Measurements from ENCODE around the gene AGAP1.

The AGAP1 gene

DNA sequence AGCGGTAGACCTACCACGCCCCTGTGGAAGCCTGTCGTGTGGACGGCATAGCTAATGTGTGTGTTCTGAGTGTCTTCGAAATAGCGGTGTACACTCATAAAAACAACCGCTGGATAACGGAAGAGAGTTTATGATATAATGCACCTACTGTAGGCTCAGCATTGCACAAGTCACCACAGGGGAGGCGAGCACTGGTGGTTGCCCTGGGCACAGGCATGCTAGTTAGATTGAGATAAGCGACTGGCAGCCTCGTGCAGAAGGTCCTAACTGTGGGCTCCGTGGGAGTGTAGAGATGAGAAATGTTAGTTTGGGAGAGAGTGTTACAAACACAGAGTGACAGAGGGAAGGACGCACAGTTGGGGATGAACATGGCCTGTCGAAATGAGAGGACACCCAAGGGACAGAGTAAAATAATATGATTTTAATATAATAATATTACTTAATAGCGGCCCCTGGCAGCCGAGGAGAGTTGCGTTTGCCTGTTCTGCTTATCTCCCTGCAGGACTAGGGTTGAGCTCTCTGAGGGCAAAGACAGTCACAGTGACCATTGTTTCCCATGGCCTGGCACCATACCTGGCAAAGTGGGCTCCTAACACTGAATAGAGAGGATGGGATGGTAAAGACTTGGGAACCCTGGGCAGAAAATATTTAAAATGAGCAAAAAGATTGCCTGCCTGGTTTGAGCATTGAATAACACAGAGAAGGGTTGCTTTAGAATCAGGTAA, 470.2 kb downstream of the AGAP1 start:
- DNase-seq (ENCODE audit: low read depth in 3 of 3), result no peak

DNA sequence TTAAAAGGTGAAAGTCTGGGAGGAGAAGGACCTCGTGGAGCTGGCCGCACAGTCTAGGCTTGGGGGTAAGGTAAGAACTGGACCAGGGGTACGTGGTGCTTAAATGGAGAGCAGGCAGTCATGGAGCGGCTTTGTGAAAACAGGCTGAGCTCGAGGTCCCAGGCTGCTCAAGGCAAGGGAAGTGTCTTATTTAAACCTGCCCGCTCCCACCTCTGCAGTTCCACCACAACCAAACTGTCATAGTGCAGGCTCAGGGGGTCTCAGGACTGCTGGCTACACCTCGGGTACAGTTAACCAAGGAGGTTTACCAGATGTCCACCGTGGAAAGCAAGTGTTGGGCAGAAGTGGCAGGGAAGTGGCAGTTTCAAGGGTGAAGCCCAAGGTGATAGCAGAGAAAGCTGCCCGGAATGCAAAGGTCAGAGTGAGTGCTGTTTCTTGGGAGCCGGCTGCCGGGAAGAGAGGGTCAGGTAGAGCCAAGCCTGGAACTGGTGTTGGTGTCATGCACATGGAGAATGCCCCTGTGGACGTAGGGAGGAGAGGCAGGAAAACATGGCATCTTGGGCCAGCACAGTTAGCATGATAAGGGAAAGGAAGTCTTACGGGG, 471.0 kb downstream of the AGAP1 start:
- DNase-seq (ENCODE audit: low read depth in 3 of 3), result no peak

DNA sequence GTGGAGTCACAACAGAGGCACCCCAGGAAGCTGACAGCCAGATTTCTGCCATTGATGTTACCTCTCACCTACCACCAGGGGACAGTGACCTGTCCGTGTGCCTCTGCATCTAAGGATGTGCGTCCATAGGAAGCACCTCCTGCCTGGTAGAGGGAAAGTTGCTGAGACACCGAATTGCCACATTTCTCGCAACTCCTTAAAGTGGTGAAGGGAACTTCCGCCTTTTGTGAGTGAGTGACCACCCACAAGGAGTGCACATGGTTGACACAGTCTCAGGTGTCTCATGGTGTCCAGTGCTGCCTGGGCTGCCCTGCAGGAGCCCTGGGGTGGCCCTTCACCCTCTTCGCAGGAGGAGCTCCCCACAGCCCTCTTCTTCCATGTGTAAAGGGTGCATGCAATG, 472.6 kb downstream of the AGAP1 start:
- DNase-seq (ENCODE audit: low read depth in 3 of 3), result no peak

DNA sequence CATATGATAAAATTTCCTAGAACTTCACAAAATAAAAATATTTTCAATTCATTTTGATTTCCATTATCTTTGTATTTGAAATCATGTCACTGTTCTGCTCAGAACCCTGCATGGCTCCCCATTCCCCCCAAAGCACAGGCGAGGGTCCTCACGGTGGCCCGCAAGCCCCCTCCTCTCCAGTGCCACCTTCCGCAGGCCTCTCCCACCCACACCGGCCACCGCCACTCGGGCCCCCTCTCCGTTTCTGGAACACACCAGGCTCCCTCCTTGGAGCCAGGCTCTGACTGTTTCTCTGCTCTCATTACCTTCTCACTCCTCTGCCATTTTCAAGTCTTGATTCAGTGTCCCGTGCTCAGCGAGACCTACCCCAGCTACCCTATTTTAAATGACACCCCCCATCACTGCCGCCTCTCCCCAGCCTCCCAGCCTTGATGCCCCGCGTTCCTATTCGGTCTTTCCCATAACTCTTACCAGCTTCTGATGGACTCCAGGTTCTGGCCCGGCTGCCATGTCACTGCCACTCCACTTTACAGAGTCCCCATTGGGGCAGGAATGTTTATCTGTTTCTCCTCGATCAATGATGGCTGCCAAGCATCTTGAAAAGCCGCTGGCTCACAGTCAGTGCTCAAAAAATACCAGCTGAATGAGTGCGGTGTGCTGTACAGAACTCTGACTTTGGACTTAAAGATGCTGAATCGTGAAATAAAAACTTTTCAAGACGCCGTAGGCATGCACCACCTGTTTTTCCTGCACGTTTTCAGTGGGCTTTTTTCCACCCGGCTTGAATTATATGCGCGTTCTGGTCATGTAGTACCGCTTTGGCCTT, 473.3 kb downstream of the AGAP1 start:
- DNase-seq (ENCODE audit: low read depth in 3 of 3), result no peak

DNA sequence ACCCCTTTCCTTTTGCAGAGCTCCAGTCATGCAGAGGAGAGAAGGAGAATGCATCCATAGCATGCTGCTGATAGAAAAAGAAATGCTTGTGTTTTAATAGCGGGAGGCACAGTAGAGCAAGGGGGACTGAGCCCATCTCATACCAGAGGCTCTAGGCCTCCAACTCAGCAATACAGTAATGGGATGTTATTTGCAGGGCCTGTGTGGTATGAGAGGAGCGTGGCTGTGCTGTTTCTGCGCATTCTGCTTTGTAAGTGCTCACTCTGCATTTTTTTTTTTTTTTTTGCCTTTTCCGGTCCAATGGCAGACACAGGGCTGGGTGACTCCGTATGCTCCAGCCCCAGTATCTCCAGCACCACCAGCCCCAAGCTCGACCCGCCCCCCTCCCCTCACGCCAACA, 474.3 kb downstream of the AGAP1 start:
- no peak for DNase-seq (ENCODE audit: low read depth in 3 of 3)

DNA sequence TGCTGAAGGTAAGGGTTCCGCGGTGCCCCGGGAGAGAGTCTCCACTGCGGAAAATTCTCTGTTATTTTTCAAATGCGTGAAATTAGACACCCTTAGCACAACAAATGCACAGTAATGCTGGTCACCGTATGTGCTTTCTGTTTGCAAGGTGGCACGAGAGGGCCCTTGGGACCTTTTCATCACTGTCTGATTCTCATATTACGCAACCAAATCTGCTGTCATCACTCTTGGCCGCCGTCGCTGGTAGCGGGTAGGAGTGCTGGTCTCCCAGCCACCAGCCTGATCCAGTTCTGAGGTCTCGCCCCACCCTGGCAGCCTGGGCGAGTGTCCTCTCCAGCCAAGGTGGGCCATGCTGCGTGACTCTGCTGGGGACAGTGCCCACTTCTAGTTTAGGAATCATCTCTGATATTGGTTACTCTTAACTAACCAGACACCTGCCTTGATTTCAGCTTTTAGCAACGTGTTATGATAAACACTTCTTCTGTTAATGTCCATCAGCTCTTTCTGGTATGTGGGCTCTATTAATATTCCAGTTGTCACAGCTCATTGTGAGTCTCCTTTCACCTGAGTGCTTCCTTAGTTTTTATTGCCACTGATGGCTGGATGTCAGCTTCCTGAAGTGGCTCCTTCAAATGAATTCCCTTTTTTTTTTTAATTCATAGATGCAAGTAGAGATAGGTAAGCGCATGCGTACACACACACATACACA, 474.9 kb downstream of the AGAP1 start:
- DNase-seq (ENCODE audit: low read depth in 3 of 3), result no peak

DNA sequence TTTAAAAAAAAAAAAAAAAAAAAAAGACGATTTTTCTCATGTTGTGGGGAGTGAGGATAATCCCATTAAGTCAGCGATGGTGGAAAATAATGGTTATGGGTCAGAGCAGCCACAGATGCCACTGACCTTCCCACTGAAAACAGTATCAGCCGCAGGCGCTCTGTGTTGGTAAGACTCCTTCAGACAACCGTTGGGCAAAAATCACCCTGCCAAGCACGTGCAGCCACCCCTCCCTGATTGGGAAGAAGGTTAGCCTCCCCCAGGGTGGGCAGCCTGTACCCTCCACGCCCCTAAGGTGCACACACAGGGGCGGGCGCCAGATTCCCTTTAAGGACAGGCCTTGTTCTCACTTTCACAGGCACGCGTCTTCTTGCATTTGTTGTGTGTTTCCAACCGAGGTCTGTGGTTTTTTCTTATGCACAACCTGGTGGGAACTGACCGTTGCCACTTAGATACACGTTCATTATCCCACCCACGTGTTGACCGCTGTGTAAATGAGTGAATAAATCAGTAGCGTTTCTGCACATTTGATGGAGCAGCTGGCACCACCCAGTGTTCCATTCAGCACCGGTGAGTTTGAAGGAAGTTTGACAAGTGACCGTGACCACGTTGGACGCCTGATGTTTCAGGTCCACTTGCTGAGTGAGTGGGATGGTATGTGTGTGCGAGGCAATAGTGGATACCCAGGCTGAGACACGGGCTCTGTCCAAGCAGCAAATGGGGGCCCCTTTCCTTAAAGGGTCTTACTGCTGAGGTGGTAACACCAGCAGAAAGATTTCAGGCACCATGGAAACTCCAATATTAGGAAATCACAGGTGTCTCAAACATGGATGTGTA, 476.6 kb downstream of the AGAP1 start:
- DNase-seq (ENCODE audit: low read depth in 3 of 3), result no peak

DNA sequence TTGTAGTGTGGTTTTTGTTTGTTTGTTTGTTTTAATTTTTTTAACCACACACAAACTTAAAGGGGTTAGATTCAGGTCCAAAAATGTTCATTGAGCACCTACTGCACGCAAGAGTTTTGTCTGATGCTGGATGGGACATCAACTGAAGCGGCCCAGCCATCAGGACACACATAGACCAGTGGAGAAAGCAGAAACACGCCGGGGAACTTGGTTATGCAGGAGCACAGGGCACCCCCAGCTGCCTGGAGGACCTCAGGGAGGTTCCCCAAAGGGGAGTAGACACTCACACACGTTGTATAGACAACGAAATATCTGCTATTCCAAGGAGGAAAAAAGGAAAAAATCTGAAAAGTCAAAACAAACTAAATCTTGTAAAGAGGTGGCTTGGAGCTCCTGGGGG, 482.7 kb downstream of the AGAP1 start:
- no peak for DNase-seq (ENCODE audit: low read depth in 3 of 3)

DNA sequence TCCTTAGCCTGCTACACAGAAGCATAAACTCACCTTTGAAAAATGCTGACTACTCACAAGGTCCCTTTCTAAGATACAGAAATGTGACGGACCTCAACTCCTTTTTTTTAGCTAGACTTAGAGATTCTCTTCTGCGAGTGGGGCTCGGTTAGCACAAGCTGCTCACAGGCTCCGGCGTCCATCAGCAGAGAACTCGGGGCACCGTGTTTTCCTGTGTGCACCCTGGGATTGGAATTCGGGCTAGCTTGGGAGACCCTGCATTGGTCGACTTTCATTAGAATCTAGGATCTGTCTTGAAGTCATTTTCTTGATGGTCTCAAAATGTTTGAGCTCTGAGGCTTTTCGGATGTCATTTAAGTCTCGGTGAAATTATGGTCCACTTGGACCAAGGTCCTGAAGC, 483.1 kb downstream of the AGAP1 start:
- no peak for DNase-seq (ENCODE audit: low read depth in 3 of 3)

DNA sequence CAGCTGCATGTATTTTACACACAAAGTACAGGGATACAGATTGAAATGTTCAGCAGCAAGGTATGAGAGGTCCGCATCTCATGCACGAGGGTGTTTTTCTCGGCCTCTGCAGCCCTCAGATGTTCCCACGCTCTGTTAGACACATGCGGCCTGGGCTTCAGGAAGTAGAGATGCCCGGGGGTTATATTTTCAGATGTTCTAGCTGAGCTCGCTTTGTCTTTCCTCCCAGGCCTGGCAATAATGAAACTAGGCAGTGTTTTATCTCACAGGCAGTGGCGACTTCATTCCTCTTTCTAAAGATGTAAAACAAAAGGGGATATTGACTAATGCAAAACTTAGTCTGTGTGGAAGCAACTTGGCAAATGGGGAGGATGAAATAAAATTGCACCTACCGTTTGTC, 483.6 kb downstream of the AGAP1 start:
- DNase-seq (ENCODE audit: low read depth in 3 of 3), result no peak

DNA sequence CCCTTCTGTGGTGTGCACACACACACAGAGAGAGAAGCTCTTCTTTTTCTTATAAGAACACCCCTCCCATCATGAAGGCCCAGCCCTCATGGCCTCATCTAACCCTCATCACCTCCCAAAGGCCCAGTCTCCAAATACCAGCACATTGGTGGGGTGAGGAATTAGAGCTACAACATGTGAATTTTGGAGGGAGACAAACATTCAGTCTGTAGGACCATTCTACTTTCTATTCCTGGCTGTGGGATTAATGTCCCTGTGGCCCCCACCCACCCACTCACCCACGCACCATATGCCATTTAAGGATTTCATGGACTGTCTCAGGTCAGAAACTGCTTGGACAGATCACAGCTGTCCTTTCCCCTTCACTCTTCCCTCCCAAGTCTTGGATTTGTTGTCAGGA, 484.2 kb downstream of the AGAP1 start:
- DNase-seq (ENCODE audit: low read depth in 3 of 3), result no peak

DNA sequence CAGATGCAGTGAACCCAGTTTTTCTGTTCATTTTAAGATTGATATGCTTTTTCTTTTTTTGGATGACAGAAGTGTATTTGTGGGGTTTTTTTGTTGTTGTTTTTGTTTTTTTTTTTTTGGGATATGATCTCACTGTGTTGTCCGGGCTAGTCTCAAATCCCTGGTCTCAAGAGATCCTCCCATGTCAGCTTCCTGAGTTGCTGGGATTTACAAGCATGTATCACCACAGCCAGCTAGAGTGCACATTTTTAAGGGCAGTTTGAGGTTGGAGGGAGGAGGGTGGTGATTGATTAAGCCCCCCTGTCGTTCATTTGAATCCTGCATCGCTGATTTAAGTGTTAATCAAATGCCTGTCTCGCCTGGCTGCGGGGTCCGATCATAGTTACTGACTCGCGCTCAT, 485.2 kb downstream of the AGAP1 start:
- no peak for DNase-seq (ENCODE audit: low read depth in 3 of 3)

DNA sequence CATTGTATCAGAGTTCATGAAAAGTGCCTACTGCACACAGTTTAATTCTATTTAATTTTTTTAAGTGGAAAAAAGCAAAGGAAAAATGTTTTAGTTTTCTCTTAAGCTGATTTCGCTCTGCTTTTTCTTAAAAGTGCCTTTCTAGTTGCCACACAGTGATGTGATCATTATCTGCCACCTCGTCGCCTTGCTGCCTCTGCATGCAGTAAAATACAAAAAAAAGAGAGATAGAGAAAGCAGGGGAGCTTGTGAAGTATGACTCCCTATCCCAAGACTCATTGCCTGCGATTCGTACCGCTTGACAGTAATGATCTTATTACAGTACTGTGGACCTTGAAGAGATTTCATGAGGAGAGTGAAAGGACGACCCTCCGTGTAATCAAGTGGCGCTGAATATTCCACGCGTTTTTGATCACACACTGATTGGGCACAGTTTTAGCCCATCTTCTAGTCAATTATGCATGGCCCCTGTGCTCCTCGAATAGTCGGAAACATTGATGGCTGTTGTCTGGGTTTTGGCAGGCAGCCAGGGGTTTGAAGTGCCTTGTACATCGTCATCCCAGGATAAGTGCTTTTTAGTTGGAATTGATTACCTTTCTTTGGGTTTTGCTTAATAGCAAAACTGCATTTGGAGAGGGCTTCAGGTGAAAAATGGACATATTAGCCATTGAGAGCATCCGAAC, 486.1 kb downstream of the AGAP1 start:
- no peak for DNase-seq (ENCODE audit: low read depth in 3 of 3)

DNA sequence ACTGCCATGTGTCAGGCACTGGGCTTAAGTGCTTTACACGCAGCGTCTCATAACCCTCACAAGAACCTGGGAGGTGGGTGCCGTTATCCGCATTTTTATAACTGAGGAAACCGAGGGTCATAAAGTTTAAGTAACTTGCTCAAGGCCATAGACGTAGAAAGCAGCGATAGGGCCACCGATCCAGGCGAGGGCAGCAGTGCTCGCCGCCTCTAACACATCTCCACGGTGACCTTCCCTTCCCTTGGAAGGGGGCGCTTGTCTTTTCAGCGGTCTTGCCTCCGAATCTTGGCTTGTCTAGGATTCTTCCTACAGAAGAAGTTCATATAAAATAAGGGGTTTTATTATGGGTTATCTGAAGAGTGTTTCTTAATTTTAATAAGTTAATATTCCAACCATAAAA, 487.8 kb downstream of the AGAP1 start:
- no peak for DNase-seq (ENCODE audit: low read depth in 3 of 3)

DNA sequence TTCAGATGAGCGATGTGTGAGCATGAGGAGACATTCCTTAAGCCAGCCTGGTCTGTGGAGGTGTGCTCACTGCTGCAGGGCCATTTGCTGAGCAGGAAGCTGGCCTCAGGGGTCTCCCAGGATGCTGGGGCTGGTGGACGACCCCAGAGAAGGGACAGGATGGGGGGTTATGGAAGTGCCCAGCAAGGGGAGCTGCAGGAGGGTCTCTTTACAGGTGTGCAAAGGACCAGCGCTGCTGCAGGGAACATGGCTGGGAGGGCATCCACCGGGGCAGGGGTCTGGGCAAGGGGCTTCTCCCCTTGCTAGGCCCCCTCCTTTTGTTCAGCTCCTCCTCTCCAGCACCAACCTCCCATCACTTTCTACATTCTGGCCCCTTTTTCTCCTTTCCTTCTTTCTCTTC, 489.2 kb downstream of the AGAP1 start:
- no peak for DNase-seq (ENCODE audit: low read depth in 3 of 3)

DNA sequence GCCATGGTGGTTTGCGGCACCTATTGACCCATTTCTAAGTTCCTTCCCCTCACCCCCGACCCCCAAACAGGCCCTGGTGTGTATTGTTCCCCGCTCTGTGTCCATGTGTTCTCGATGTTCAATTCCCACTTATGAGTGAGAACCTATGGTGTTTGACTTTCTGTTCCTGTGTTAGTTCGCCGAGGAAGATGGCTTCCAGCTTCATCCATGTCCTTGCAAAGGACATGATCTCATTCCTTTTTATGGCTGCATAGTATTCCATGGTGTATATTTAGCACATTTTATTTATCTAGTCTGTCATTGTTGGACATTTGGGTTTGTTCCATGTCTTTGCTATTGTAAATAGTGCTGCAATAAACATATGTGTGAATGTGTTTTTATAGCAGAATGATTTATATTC, 490.7 kb downstream of the AGAP1 start:
- DNase-seq (ENCODE audit: low read depth in 3 of 3), result no peak

DNA sequence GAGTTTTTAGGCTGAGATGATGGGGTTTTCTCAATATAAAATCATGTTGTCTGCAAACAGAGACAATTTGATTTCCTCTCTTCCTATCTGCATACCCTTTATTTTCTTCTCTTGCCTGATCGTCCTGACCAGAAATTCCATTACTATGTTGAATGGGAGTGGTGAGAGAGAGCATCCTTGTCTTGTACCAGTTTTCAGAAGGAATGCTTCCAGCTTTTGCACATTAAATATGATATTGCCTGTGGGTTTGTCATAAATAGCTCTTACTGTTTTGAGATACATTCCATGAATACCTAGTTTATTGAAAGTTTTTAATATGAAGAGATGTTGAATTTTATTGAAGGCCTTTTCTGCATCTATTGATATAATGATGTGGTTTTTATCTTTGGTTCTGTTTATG, 492.5 kb downstream of the AGAP1 start:
- no peak for DNase-seq (ENCODE audit: low read depth in 3 of 3)

DNA sequence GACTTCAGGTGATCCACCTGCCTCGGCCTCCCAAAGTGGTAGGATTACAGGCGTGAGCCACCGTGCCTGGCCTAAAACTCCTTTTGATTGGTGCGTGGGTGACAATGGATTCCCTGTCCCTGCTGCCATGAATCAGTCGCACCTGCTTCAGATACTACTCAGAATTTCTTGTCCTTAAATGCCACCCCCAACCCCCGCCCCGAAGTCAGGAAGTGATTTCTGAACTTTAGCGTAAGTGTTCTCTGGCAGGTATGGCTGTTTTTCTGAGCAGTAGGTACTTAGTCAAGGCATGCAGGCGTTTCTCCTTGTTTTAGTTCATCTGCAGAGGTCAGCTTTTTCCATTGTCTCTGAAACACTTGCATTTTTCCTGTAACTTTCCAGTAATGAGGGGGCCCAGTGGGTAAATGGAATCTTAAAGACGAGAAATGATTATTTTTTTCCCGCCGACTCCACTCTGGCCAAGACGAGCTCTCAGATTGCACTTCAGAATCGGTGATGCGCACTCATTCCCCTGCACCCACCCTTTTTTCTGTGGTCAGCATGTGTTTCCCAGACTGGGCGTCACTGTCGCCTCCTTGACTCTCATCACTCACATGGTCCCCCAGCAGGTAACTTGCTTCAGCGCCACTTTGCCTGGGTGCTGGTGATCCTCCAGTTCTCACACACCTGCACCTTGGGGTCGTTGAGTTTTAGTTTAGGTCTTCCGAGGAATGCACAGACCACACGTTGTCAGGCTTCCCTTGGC, 494.6 kb downstream of the AGAP1 start:
- no peak for DNase-seq (ENCODE audit: low read depth in 3 of 3)

DNA sequence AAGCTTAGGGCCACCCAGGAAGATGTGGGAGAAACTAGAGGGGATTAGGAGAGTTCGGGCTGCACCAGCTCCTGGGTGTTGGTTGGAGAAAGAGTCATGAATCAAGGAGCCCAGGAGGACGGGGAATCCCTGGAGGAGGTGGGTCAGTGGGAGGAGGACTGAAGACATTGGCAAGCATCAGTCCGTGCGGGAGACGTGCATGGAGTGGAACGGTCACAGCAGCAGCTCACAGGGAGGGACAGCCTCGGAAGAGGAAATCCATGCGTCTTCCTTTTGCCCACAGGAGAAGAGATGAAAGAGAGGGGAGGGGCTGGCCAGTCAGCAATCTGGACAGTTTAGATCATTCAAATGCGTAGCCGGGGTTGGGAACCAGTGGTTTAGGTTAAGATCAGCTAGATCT, 495.7 kb downstream of the AGAP1 start:
- no peak for DNase-seq (ENCODE audit: low read depth in 3 of 3)

DNA sequence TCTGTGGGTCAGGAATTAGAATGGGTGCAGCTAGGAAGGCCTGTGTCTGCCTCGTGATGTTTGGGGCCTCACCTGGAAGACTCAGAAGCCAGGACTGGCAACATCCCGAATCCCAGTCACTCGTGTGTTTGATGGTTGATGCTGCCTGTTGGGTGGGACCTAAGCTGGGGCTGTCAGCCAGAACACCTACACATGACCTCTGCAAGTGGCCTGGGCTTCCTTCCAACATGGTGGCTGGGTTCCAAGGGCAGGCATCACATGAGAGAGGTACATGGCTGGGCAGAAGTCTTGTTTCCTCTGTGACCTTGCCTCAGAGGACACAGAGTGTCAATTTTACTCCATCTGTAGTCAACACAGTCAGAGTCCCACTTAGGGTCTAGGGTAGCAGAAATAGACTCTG, 496.5 kb downstream of the AGAP1 start:
- DNase-seq (ENCODE audit: low read depth in 3 of 3), result no peak

Measured in stimulated activated CD4-positive, alpha-beta T cell treated with anti-CD3 and anti-CD28 coated beads, TNF-alpha, amount 100 ng/mL, for 48 hours (primary cell).